NCI-H128 (cell line): ENCODE data around the gene CYTH3.
"Not testable (repeated sequence)": the region's sequence is repeated elsewhere in the genome, so short reads cannot be mapped to it uniquely, and the experiment has no call there.

Experiments used
- DNase-seq: peaks from one replicate; lab custom pipeline; 2025; ENCODE audit not compliant: unreplicated experiment; lab: John Stamatoyannopoulos, UW

The CYTH3 gene

GRCh38 chr7:6232534-6232933 lies 39.9 kb downstream of the CYTH3 start:
- DNase-seq: no peak

DNA sequence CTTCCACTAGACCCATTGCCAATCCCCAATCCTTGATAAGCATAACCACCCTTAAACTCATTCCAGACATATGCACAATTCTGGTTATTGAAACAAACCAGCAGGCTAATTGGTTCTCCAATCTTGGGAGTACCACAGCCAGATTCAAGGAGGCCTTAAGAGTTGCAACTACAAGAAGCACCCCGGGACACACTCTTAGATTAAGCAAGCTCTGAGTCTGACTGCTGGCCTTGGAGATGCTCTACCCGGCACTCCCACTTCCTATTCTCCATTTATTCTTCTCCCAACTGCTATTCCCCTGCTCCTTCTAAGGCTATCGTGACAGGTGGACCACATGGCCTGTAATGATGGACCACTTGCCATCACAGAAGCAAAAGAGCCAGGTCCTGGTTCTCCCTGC lies 40.3 kb downstream of the CYTH3 start:
- DNase-seq: no peak

DNA sequence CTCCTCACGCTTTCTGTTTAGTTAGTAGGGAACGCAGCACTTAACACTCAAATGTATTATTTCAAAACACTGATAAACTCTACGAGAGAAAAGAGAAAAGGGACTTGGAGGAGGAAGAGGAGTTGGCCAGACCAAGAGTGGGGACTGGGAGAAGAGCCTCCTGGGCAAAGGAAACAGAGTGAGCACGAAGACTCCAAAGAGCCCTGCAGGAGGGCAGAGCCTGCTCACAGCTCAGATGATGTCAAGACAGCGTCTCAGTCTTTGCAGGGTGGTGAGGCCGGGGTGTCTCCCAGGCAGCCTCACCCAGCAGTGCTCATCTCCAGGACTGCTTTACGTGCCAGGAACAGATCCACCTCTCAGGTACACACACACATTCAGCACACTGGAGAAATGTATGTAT lies 41.2 kb downstream of the CYTH3 start:
- no peak for DNase-seq

DNA sequence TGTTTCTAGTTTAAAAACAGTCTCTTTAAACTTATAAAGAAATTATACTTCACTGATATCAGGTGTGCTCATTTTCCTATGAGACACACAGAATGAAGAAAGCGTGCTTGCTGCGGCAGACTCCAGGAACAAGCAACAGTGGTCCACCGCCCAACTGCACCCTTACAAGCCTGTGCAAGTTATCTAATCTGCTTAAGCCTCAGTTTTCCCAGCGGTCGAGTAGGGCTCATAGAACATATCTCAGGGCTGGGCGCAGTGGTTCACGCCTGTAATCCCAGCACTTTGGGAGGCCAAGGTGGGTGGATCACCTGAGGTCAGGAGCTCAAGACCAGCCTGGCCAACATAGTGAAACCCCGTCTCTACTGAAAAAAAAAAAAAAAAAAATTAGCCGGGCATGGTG lies 43.1 kb downstream of the CYTH3 start:
- DNase-seq: not testable (repeated sequence)

DNA sequence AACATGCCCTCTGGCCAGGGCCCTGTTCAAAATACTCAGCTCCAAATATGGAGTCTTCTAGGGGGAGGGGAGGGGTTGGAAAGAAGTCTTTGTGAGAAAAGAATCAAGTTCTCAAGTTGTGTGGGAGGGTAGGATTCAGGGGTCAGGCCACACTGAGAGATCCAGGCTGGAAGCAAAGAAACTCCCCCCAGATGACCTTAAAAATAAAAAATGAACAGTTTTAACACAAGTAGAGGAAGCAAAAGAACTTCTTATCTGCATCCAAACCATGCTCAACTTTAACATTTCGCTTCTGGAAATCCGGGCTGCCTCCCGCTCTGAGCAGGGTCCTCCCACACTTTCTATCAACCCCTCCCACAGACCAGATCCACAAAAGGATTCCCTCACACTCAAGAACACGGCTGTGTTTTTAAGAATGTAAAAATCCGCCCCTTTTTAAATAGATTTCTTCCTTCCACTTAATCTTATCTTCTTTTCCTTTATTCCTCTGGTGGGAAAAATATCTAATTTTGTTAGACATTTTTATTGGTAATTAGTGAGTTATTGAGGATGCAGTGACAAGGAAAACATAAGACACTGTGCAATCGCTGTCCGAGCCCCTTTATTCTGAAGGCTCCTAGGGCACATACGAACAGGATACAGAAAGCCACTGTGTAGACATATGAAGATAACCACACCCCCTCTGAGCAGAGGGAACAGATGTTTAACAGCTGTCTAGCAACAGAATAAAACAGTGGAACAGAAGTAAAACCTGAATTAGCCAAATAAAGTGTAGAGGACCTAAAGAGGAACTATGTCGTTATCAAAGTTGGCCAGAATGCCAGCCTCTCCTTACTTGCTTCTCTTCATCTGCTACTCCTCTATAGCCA lies 43.8 kb downstream of the CYTH3 start:
- DNase-seq: no peak

DNA sequence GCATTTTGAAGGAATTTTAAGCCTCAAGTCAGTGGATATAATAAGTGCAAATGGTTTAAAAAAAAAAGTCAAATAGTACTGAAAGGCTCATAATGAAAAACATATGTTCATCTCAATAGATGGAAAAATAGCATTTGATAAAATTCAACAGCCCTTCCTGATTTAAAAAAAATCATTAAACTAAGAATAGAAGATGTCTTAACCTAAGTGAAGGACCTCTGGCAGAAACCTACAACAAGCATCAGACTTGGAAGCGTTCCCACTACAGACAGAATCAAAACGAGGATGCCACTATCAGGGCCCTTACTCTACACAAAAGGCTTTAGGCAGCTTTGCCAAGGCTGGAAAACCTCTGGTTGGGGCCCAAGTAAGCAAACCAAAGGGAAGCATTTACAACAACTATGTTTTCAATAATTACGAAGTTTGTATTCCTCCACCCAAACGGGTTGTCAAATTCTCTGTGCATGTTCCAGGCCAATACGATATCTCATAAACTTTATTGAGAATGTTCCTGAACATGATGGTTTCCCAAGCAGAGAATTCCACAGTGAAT lies 45.1 kb downstream of the CYTH3 start:
- no peak for DNase-seq

- DNase-seq: no peak
Observed at GRCh38 chr7:6226194-6226799, 46.1 kb downstream of the CYTH3 start.

- DNase-seq: not testable (repeated sequence)
Observed at GRCh38 chr7:6223411-6223810, 49.0 kb downstream of the CYTH3 start.

DNA sequence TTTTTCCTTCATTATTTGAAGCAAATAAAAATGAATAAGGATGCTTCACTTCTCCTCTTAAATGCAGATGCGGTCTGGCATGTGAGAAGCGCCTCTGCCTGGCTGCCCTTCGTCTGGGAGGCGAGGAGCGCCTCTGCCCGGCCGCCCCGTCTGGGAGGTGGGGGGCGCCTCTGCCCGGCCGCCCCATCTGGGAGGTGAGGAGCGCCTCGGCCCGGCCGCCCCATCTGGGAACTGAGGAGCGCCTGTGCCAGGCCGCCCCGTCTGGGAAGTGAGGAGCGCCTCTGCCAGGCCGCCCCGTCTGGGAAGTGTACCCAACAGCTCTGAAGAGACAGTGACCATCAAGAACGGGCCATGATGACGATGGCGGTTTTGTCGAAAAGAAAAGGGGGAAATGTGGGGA lies 49.4 kb downstream of the CYTH3 start:
- DNase-seq: not testable (repeated sequence)

GRCh38 chr7:6221340-6222319 lies 50.8 kb downstream of the CYTH3 start:
- DNase-seq: no peak

GRCh38 chr7:6218329-6218728 lies 54.1 kb downstream of the CYTH3 start:
- DNase-seq: no peak

DNA sequence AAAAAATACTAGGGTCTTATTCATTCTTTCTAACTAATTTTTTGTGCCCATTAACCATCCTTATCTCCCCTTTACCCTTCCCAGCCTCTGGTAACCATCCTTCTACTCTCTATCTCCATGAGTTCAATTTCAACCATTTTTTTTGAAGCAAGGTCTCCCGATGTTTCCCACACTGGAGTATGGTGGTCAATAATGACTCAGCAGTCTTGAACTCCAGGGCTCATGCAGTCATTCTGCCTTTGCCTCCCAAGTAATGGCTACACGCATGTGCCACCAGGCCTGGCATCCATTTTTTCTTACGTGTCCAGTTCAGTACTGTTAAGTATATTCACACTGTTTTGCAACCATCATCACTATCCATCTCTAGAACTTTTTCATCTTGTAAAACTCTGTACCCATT lies 60.4 kb downstream of the CYTH3 start:
- no peak for DNase-seq

DNA sequence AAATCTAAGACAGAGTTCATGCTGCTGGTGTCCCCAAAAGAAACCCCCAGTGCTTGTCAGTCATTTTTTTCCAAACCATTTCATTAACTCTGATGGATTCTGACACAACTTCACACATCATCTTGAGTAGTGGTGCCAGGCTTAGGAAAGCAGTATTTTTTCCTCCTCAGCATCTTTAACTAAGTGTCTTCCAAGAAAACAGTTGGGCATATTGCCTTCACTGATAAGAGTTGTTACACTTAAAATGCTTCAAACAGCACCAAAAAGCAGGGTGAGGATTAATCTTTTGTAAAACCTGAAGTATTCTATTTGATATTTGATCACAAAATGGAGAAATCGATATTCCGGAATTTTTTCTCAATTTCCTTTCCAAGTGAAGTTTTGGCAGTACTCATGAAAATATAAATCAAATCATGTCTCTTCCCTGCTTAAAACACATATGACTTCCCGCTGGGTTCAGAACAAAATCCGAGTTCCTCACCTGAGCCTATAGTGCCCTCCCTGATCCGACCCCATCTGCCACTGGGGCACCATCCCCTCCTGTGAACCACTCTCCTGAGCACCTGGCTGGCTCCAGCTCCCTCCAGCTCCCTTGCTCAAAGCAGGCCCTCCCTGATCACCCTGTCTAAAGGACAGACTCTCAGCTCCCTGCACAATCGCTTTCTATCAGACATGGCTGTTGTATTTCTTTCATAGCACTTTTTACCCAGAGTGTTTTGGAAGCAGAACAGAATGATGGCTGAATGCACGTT lies 61.6 kb downstream of the CYTH3 start:
- DNase-seq: no peak

DNA sequence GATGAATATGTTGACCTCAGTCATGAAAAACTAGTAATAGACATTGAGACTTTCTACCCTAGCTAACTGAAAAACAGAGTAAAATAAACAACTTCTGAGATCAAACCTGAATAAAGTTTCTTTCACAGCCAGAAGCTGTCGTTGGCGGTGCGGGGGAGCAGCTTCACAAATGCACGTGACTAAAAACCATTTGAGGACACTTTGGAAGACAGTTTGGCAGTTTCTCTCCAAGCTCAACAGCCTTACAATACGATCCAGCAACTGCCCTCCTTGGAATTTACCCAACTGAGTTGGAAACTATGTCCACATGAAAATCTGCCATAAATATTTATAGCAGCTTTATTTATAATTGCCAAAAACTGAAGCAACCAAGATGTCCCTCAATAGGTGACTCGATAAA lies 63.1 kb downstream of the CYTH3 start:
- no peak for DNase-seq

GRCh38 chr7:6208573-6209328 lies 63.7 kb downstream of the CYTH3 start:
- no peak for DNase-seq

GRCh38 chr7:6205971-6206660 lies 66.3 kb downstream of the CYTH3 start:
- DNase-seq: no peak

- no peak for DNase-seq
Observed at GRCh38 chr7:6203381-6203780, 69.0 kb downstream of the CYTH3 start.

DNA sequence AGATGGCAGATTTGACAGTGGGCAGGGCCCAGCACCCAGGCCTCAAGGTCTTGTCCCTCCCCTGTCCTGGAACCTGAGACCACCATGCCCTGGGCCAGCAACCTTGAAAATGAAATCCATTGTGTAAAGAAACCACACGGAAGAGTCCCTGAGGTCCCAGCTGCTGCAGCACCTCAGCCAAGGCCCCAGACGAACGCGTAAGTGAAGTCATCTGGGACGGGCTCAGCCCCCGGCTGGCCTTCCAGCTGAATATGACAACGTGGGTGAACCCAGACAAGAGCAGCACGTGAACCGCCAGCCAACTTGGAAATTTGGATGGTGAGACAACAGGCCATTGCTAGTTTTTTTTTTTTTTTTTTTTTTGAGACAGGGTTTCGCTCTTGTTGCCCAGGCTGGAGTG lies 70.3 kb downstream of the CYTH3 start:
- no peak for DNase-seq

DNA sequence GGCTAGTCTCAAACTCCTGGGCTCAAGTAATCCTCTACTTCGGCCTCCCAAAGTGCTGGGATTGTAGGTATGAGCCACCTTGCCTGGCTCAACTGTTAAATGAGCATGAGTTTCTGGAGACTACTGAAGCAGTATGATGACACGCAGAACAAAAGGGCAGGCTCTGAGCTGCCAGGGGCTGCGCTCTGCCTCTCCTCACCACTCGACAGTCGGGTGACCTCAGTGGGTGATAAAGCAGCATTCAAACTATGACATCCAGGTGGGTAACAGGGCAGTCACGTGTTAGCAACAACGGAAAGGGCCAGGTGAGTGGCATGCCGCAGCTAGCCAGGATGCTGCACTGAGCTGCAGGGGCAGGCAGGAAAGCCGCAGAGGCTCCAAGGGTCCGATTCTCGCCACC lies 71.5 kb downstream of the CYTH3 start:
- DNase-seq: no peak
